Lung microvascular endothelial cell (primary cell): ENCODE data around the gene NR6A1. TPM values are rescaled to one million over a fixed set of nuclear protein-coding genes. Genes with fewer than 3 reads are reported as not detected.
A peak's percentile ranks its signal among the peaks of the same experiment; 100 is the strongest.
"Not testable (repeated sequence)": the region's sequence is repeated elsewhere in the genome, so short reads cannot be mapped to it uniquely, and the experiment has no call there.

Experiments
- DNase-seq, 2 donors: peaks; one replicate each; pipeline versions ENCODE4 v3.0.0 to v3.0.0-alpha.2; 2010; ENCODE audit warnings: low read depth in 2 of 2
- total RNA-seq: library from RNA; depleted of rRNA; stranded (reverse); fragments of >200 nt; gene quantifications from 2 replicates; pipeline ENCODE4 v1.2.1, GENCODE V29; 2014

Gene NR6A1
- total RNA-seq, 1 donor from 2014 or later: 1.2 TPM

- no peak for DNase-seq
Measured at GRCh38 chr9:124778575-124779367, 7.7 kb upstream of the NR6A1 start.

- DNase-seq: no peak
Measured at GRCh38 chr9:124776954-124777648, 6.0 kb upstream of the NR6A1 start, which contains the start of gene OLFML2A. OLFML2A (plus strand) TSS chr9:124777133; CDS start chr9:124777271, 138 bp downstream.

GRCh38 chr9:124776618-124776953, 5.5 kb upstream of the NR6A1 start:
- no peak for DNase-seq

- DNase-seq: peak; percentile 74 to 86
Measured at GRCh38 chr9:124774129-124774978, 3.2 kb upstream of the NR6A1 start.

GRCh38 chr9:124773473-124774128, 2.5 kb upstream of the NR6A1 start:
- DNase-seq: no peak

GRCh38 chr9:124772877-124773276, 1.8 kb upstream of the NR6A1 start:
- not testable (repeated sequence) for DNase-seq

GRCh38 chr9:124771867-124772679, 962 bp upstream of the NR6A1 start:
- peak; percentile 64 to 81 for DNase-seq

GRCh38 chr9:124770359-124771020, 621 bp downstream of the NR6A1 start:
- DNase-seq: no peak

- DNase-seq: no peak
Measured at GRCh38 chr9:124769549-124770358, 1.4 kb downstream of the NR6A1 start.

GRCh38 chr9:124768750-124769548, 2.2 kb downstream of the NR6A1 start:
- DNase-seq: peak in 1 of 2 donors; percentile 42

- no peak for DNase-seq
Measured at GRCh38 chr9:124768334-124768733, 2.8 kb downstream of the NR6A1 start.

GRCh38 chr9:124767821-124768220, 3.3 kb downstream of the NR6A1 start:
- DNase-seq: no peak

GRCh38 chr9:124766815-124767554, 4.1 kb downstream of the NR6A1 start:
- no peak for DNase-seq

GRCh38 chr9:124766326-124766725, 4.8 kb downstream of the NR6A1 start:
- DNase-seq: no peak

- no peak for DNase-seq
Measured at GRCh38 chr9:124765439-124765835, 5.7 kb downstream of the NR6A1 start.

GRCh38 chr9:124764774-124765438, 6.2 kb downstream of the NR6A1 start:
- peak; percentile 20 to 42 for DNase-seq

- DNase-seq: no peak
Measured at GRCh38 chr9:124762633-124763032, 8.5 kb downstream of the NR6A1 start.
